Measurements from ENCODE around the gene SYCE3.

Gene SYCE3

DNA sequence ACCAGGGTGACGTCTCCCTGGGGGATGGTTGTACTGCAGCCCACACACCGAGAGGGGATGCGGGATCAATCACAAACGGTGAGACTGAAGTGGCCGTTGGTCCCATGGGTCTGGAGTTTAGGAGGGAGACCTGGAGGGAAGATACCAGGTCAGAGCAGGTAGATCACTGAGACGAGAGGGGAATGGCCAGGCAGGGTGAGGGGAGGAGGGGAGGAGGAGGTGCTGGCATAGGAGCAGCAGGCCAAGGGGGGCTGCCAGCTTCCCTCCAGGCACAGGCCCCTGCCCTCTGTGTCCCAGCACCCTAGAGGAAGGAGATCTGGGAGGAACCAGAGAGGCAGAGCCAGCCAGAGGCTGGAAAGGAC is 44.9 kb upstream of the SYCE3 start:
- Histone ChIP-seq H3K27me3 (ENCODE audit: control insufficient read depth in 1 of 2, insufficient read depth in 1 of 2, low read length in 2 of 2) (peaks cover 47 to 87% of the 10 kb centered on the region in 2 experiments), H2BK12ac (ENCODE audit: low read length in 2 of 2) (no peak overlapping the region), H3K9me3 (ENCODE audit: control insufficient read depth, low read length) (no peaks in the 10 kb centered on the region), H3K18ac (ENCODE audit: low read depth in 1 of 2, low read length in 2 of 2) (no peak overlapping the region), H2BK5ac (ENCODE audit: low read depth, low read length, poor library complexity, severe bottlenecking) (no peak overlapping the region), H3K23ac (ENCODE audit: low read length in 2 of 2) (no peak overlapping the region), H3K27ac (ENCODE audit: low read length, poor library complexity, severe bottlenecking) (no peak overlapping the region), H3K4me3 (ENCODE audit: insufficient read depth in 1 of 2, low read depth in 1 of 2, low read length in 2 of 2) (no peak overlapping the region), H3K79me1 (replicated peaks; ENCODE audit: low read length, poor library complexity, severe bottlenecking) (no peaks in the 10 kb centered on the region), H3K4me1 (ENCODE audit: control insufficient read depth, insufficient read depth, low read depth, low read length) (no peaks in the 10 kb centered on the region), H3K4ac (ENCODE audit: low read depth in 1 of 2, low read length in 2 of 2) (no peak overlapping the region), H3K14ac (ENCODE audit: low read length in 2 of 2) (no peak overlapping the region), H4K91ac (ENCODE audit: low read length) (no peak overlapping the region), H3K4me2 (ENCODE audit: low read length, poor library complexity, severe bottlenecking) (no peak overlapping the region), H2AK5ac (ENCODE audit: low read length, severe bottlenecking) (no peak overlapping the region), H3K36me3 (ENCODE audit: control insufficient read depth in 1 of 2, insufficient read depth in 2 of 2, low read depth in 1 of 2, low read length in 2 of 2) (peaks cover 0 to 7% of the 10 kb centered on the region in 2 experiments), H2BK120ac (ENCODE audit: low read depth, low read length) (no peak overlapping the region), H4K8ac (ENCODE audit: low read length) (no peak overlapping the region), H3K9ac (ENCODE audit: low read length) (no peak overlapping the region), H2AFZ (ENCODE audit: low read depth, low read length) (no peak overlapping the region), H2BK15ac (ENCODE audit: low read depth, poor library complexity, severe bottlenecking) (no peak overlapping the region)
- 64% methylated on average over 6 of the region's 6 CpGs for WGBS
- no peak for DNase-seq

DNA sequence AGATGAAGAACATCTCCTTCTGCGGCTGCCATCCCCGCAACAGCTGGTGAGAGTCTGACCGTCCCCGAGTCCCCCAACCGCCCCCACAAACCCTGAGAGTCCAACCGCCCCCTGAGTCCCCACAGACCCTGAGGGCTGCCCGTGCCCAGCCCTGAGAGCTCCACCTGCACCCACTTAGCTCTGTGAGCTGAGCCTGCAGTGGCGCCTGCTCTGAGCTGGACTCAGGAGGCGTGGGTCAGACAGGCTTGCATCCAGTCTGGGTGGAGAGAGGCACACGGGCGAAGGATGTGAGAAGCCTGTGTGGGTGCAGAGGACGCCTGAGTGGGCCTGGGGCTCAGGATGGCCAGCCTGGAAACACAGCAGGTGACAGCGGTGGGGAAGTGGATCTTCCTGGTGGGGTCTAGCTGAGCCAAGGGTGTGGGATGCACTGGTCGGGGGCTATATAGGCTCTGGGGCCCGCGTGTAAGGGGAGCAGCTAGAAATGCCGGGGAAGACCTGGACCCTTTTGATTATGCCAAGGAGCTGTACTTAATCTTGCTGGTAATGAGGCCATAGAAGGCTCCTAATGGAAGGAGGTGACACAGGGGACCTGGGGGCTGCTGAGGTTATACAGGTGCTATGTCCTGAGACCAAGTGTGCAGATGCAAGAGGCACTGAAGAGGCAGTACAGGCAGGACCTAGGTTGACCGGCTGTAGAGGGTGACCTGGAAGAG is 44.4 kb upstream of the SYCE3 start:
- Histone ChIP-seq H2BK5ac (ENCODE audit: low read depth, low read length, poor library complexity, severe bottlenecking) (no peak overlapping the region), H2AFZ (ENCODE audit: low read depth, low read length) (no peak overlapping the region), H3K27ac (ENCODE audit: low read length, poor library complexity, severe bottlenecking) (no peak overlapping the region), H3K9ac (ENCODE audit: low read length) (no peak overlapping the region), H3K4me1 (ENCODE audit: control insufficient read depth, insufficient read depth, low read depth, low read length) (no peaks in the 10 kb centered on the region), H2BK12ac (ENCODE audit: low read length in 2 of 2) (no peak overlapping the region), H2BK15ac (ENCODE audit: low read depth, poor library complexity, severe bottlenecking) (no peak overlapping the region), H3K23ac (ENCODE audit: low read length in 2 of 2) (no peak overlapping the region), H4K8ac (ENCODE audit: low read length) (no peak overlapping the region), H3K4ac (ENCODE audit: low read depth in 1 of 2, low read length in 2 of 2) (no peak overlapping the region), H3K79me1 (replicated peaks; ENCODE audit: low read length, poor library complexity, severe bottlenecking) (no peaks in the 10 kb centered on the region), H3K4me3 (ENCODE audit: insufficient read depth in 1 of 2, low read depth in 1 of 2, low read length in 2 of 2) (no peak overlapping the region), H3K9me3 (ENCODE audit: control insufficient read depth, low read length) (no peaks in the 10 kb centered on the region), H3K14ac (ENCODE audit: low read length in 2 of 2) (no peak overlapping the region), H3K18ac (ENCODE audit: low read depth in 1 of 2, low read length in 2 of 2) (no peak overlapping the region), H3K27me3 (ENCODE audit: control insufficient read depth in 1 of 2, insufficient read depth in 1 of 2, low read length in 2 of 2) (peaks cover 48 to 88% of the 10 kb centered on the region in 2 experiments), H4K91ac (ENCODE audit: low read length) (no peak overlapping the region), H3K36me3 (ENCODE audit: control insufficient read depth in 1 of 2, insufficient read depth in 2 of 2, low read depth in 1 of 2, low read length in 2 of 2) (peaks cover 0 to 7% of the 10 kb centered on the region in 2 experiments), H3K4me2 (ENCODE audit: low read length, poor library complexity, severe bottlenecking) (no peak overlapping the region), H2BK120ac (ENCODE audit: low read depth, low read length) (no peak overlapping the region), H2AK5ac (ENCODE audit: low read length, severe bottlenecking) (no peak overlapping the region)
- no peak for DNase-seq
- 81% methylated on average over 17 of the region's 18 CpGs for WGBS

DNA sequence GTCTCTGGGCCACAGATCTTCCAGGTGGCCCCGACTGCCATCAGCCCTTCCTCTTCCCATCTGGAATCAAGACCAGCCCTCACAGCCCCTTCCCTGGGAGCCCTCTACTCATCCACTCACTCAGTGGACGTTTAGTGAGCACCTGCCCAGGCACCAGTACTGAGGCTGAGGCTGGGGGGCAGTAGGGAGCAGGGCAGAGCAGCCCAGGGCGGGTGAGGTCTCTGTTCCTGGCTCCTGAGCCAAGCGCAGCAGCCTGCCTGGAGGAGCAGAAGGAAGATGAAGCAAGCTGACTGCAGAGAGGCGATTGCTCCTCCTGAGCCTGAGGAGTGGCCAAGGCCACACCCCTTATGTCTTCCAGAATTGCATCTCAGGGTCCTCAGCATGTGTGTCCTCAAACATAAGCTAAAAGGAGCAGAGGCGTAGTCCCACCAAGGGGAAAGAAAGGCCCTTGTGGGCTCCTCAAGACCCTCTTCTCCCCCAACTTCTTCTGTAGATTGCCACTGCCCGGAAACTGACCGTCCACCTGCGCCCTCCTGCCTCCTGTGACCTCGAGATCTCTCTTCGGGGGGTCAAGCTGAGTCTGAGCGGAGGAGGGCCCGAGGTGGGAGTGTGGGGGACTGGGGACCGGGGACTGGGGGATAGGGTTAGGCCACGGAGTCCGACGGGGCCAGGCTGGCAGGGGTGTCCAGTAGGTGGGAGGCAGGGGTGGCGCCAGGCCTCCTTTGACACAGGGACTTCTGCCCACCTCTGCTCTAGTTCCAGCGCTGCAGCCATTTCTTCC is 43.6 kb upstream of the SYCE3 start:
- no peak overlapping the region for H3K18ac ChIP-seq (ENCODE audit: low read depth in 1 of 2, low read length in 2 of 2)
- H2BK5ac ChIP-seq (ENCODE audit: low read depth, low read length, poor library complexity, severe bottlenecking) = no peak overlapping the region
- no peak overlapping the region for H3K9ac ChIP-seq (ENCODE audit: low read length)
- no peaks in the 10 kb centered on the region for H3K79me1 ChIP-seq (replicated peaks; ENCODE audit: low read length, poor library complexity, severe bottlenecking)
- H3K23ac ChIP-seq (ENCODE audit: low read length in 2 of 2) = no peak overlapping the region
- no peak overlapping the region for H4K8ac ChIP-seq (ENCODE audit: low read length)
- H3K4me2 ChIP-seq (ENCODE audit: low read length, poor library complexity, severe bottlenecking) = no peak overlapping the region
- peaks cover 0 to 7% of the 10 kb centered on the region in 2 experiments for H3K36me3 ChIP-seq (ENCODE audit: control insufficient read depth in 1 of 2, insufficient read depth in 2 of 2, low read depth in 1 of 2, low read length in 2 of 2)
- no peak overlapping the region for H3K27ac ChIP-seq (ENCODE audit: low read length, poor library complexity, severe bottlenecking)
- no peak for DNase-seq
- WGBS = 77% methylated on average over 19 of the region's 19 CpGs
- H3K27me3 ChIP-seq (ENCODE audit: control insufficient read depth in 1 of 2, insufficient read depth in 1 of 2, low read length in 2 of 2) = peaks cover 56 to 90% of the 10 kb centered on the region in 2 experiments
- no peak overlapping the region for H2BK15ac ChIP-seq (ENCODE audit: low read depth, poor library complexity, severe bottlenecking)
- H2BK12ac ChIP-seq (ENCODE audit: low read length in 2 of 2) = no peak overlapping the region
- no peak overlapping the region for H4K91ac ChIP-seq (ENCODE audit: low read length)
- no peaks in the 10 kb centered on the region for H3K4me1 ChIP-seq (ENCODE audit: control insufficient read depth, insufficient read depth, low read depth, low read length)
- H2AK5ac ChIP-seq (ENCODE audit: low read length, severe bottlenecking) = no peak overlapping the region
- no peaks in the 10 kb centered on the region for H3K9me3 ChIP-seq (ENCODE audit: control insufficient read depth, low read length)
- H3K4ac ChIP-seq (ENCODE audit: low read depth in 1 of 2, low read length in 2 of 2) = no peak overlapping the region
- H2BK120ac ChIP-seq (ENCODE audit: low read depth, low read length) = no peak overlapping the region
- no peak overlapping the region for H3K4me3 ChIP-seq (ENCODE audit: insufficient read depth in 1 of 2, low read depth in 1 of 2, low read length in 2 of 2)
- no peak overlapping the region for H2AFZ ChIP-seq (ENCODE audit: low read depth, low read length)
- no peak overlapping the region for H3K14ac ChIP-seq (ENCODE audit: low read length in 2 of 2)

DNA sequence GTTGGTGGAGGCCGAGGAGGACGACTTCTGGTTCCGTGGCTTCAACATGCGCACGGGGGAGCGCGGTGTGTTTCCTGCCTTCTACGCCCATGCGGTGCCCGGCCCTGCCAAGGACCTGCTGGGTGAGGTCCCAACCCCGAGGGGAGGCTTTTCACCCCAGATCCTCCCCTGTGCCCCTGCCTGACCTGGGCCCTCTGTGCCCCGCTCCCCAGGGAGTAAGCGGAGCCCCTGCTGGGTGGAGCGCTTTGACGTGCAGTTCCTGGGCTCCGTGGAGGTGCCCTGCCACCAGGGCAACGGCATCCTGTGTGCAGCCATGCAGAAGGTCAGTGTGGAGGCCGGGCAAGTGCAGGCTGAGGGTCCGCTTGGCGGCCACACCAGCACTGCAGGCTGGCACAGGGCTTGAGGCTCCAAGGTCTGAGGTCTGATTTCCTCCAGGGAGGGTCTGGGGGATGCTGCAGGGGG is 42.9 kb upstream of the SYCE3 start:
- no peak overlapping the region for H2AK5ac ChIP-seq (ENCODE audit: low read length, severe bottlenecking)

More for the DNA sequence above, 42.9 kb upstream of the SYCE3 start:
- peaks cover 0 to 7% of the 10 kb centered on the region in 2 experiments for H3K36me3 ChIP-seq (ENCODE audit: control insufficient read depth in 1 of 2, insufficient read depth in 2 of 2, low read depth in 1 of 2, low read length in 2 of 2)
- peaks cover 3% of the 10 kb centered on the region for H3K4me1 ChIP-seq (ENCODE audit: control insufficient read depth, insufficient read depth, low read depth, low read length)
- H3K4ac ChIP-seq (ENCODE audit: low read depth in 1 of 2, low read length in 2 of 2) = no peak overlapping the region
- WGBS = 95% methylated on average over 20 of the region's 20 CpGs
- no peak overlapping the region for H4K91ac ChIP-seq (ENCODE audit: low read length)
- no peak overlapping the region for H2BK12ac ChIP-seq (ENCODE audit: low read length in 2 of 2)
- no peak overlapping the region for H2BK120ac ChIP-seq (ENCODE audit: low read depth, low read length)
- H3K79me1 ChIP-seq (replicated peaks; ENCODE audit: low read length, poor library complexity, severe bottlenecking) = no peaks in the 10 kb centered on the region
- H2AFZ ChIP-seq (ENCODE audit: low read depth, low read length) = no peak overlapping the region
- H3K23ac ChIP-seq (ENCODE audit: low read length in 2 of 2) = no peak overlapping the region
- no peak overlapping the region for H3K14ac ChIP-seq (ENCODE audit: low read length in 2 of 2)
- H3K18ac ChIP-seq (ENCODE audit: low read depth in 1 of 2, low read length in 2 of 2) = no peak overlapping the region
- no peak overlapping the region for H2BK5ac ChIP-seq (ENCODE audit: low read depth, low read length, poor library complexity, severe bottlenecking)
- H3K27me3 ChIP-seq (ENCODE audit: control insufficient read depth in 1 of 2, insufficient read depth in 1 of 2, low read length in 2 of 2) = peaks cover 57 to 86% of the 10 kb centered on the region in 2 experiments
- no peak overlapping the region for H3K27ac ChIP-seq (ENCODE audit: low read length, poor library complexity, severe bottlenecking)
- H3K9me3 ChIP-seq (ENCODE audit: control insufficient read depth, low read length) = no peaks in the 10 kb centered on the region
- no peak overlapping the region for H3K9ac ChIP-seq (ENCODE audit: low read length)
- H2BK15ac ChIP-seq (ENCODE audit: low read depth, poor library complexity, severe bottlenecking) = no peak overlapping the region
- no peak overlapping the region for H3K4me3 ChIP-seq (ENCODE audit: insufficient read depth in 1 of 2, low read depth in 1 of 2, low read length in 2 of 2)
- no peak for DNase-seq
- H3K4me2 ChIP-seq (ENCODE audit: low read length, poor library complexity, severe bottlenecking) = no peak overlapping the region
- H4K8ac ChIP-seq (ENCODE audit: low read length) = no peak overlapping the region
